Stimulated activated naive CD4-positive, alpha-beta T cell (primary cell): ENCODE measurements around the gene RYR1.
A peak's percentile ranks its signal among the peaks of the same experiment; 100 is the strongest.
"Not testable (repeated sequence)": the region's sequence is repeated elsewhere in the genome, so short reads cannot be mapped to it uniquely, and the experiment has no call there.

Experiments used
- DNase-seq, 6 experiments: peaks; one replicate each; lab custom pipeline; 2025; lab: John Stamatoyannopoulos, UW

RYR1 gene

GRCh38 chr19:38538793-38539528, 105.5 kb downstream of the RYR1 start:
- peak in 3 of 6 experiments; percentile 64 to 66 (median 65) for DNase-seq

- no peak for DNase-seq
These were observed 106.3 kb downstream of the RYR1 start for GRCh38 chr19:38539751-38540150.

- no peak for DNase-seq
These were observed 108.5 kb downstream of the RYR1 start for GRCh38 chr19:38542040-38542439.

- DNase-seq, result no peak
These were observed 109.9 kb downstream of the RYR1 start for GRCh38 chr19:38543286-38543806.

- peak in 2 of 6 experiments; percentile 40 to 65 for DNase-seq
These were observed 110.5 kb downstream of the RYR1 start for GRCh38 chr19:38543807-38544568.

GRCh38 chr19:38544569-38545315, 111.3 kb downstream of the RYR1 start:
- DNase-seq, result peak in 1 of 6 experiments; percentile 63

- DNase-seq, result no peak
These were observed 112.1 kb downstream of the RYR1 start for GRCh38 chr19:38545596-38545995.

GRCh38 chr19:38547421-38547820, 113.9 kb downstream of the RYR1 start:
- no peak for DNase-seq

GRCh38 chr19:38549061-38549460, 115.6 kb downstream of the RYR1 start:
- DNase-seq, result no peak

GRCh38 chr19:38549942-38550341, 116.5 kb downstream of the RYR1 start:
- no peak for DNase-seq

GRCh38 chr19:38550376-38550775, 116.9 kb downstream of the RYR1 start:
- DNase-seq, result no peak

GRCh38 chr19:38551450-38551813, 117.9 kb downstream of the RYR1 start:
- no peak for DNase-seq

- DNase-seq, result not testable (repeated sequence)
These were observed 119.7 kb downstream of the RYR1 start for GRCh38 chr19:38553239-38553638.

- no peak for DNase-seq
These were observed 121.2 kb downstream of the RYR1 start for GRCh38 chr19:38554676-38555141.

GRCh38 chr19:38555200-38555599, 121.7 kb downstream of the RYR1 start:
- no peak for DNase-seq

- no peak for DNase-seq
These were observed 123.2 kb downstream of the RYR1 start for GRCh38 chr19:38556521-38557174.

- no peak for DNase-seq
These were observed 123.8 kb downstream of the RYR1 start for GRCh38 chr19:38557205-38557799.

GRCh38 chr19:38558933-38559332, 125.4 kb downstream of the RYR1 start:
- not testable (repeated sequence) for DNase-seq

- no peak for DNase-seq
These were observed 126.2 kb downstream of the RYR1 start for GRCh38 chr19:38559428-38560401.

- no peak for DNase-seq
These were observed 127.6 kb downstream of the RYR1 start for GRCh38 chr19:38561053-38561606.
